ENCODE results near the gene BCL2.

BCL2 gene

DNA sequence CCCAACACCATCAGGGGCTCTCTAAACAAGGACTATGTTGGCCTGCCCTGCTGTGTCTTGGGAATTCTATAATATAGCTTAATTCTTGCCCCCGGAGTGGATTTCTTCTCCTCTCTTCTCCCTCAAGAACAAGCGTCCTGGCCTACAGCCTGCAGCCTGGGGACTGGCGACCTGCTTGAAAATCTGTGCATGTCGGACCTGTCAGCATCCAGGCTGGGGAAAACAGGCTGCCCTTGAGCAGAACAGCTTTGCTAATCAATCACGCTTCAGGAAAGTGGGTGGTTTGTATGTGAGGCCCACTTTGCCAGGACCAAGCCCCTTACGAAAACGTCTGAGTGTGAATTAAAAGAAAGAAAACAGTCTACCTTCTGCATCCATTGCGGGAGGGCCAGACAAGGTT lies 116.7 kb downstream of the BCL2 start:
- no peak for TF ChIP-seq EGR1 (IDR thresholded peaks at IDR 0.05)
- TF ChIP-seq YY1 (IDR thresholded peaks at IDR 0.05; ENCODE audit: low read depth), result no peak
- no peak for TF ChIP-seq TCF12 (IDR thresholded peaks at IDR 0.05; ENCODE audit: low read depth)
- no peak for TF ChIP-seq FOXM1 (IDR thresholded peaks at IDR 0.05; ENCODE audit: borderline replicate concordance, low read depth)
- TF ChIP-seq, protein P1, sequence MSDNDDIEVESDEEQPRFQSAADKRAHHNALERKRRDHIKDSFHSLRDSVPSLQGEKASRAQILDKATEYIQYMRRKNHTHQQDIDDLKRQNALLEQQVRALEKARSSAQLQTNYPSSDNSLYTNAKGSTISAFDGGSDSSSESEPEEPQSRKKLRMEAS (IDR thresholded peaks at IDR 0.05), result no peak
- no peak for TF ChIP-seq TAF1 (IDR thresholded peaks at IDR 0.05; ENCODE audit: low read depth)
- TF ChIP-seq REST (IDR thresholded peaks at IDR 0.05; ENCODE audit: low read depth), result no peak
- TF ChIP-seq CEBPB (IDR thresholded peaks at IDR 0.05), result no peak
- TF ChIP-seq, protein P2, sequence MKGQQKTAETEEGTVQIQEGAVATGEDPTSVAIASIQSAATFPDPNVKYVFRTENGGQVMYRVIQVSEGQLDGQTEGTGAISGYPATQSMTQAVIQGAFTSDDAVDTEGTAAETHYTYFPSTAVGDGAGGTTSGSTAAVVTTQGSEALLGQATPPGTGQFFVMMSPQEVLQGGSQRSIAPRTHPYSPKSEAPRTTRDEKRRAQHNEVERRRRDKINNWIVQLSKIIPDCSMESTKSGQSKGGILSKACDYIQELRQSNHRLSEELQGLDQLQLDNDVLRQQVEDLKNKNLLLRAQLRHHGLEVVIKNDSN (IDR thresholded peaks at IDR 0.05), result no peak
- no peak for TF ChIP-seq CREB1 (IDR thresholded peaks at IDR 0.05; ENCODE audit: low read depth)
- TF ChIP-seq EP300 (IDR thresholded peaks at IDR 0.05; ENCODE audit: borderline replicate concordance), result no peak
- TF ChIP-seq NFIC (IDR thresholded peaks at IDR 0.05), result no peak
- TF ChIP-seq RAD21 (IDR thresholded peaks at IDR 0.05; ENCODE audit: low read depth), result no peak
- TF ChIP-seq TEAD4 (IDR thresholded peaks at IDR 0.05), result no peak
- no peak for TF ChIP-seq ZBTB7A (IDR thresholded peaks at IDR 0.05; ENCODE audit: low read depth)

GRCh38 chr18:63199743-63200241 lies 119.8 kb downstream of the BCL2 start:
- no peak for TF ChIP-seq FOXM1 (IDR thresholded peaks at IDR 0.05; ENCODE audit: borderline replicate concordance, low read depth)
- no peak for TF ChIP-seq EGR1 (IDR thresholded peaks at IDR 0.05)
- no peak for TF ChIP-seq CREB1 (IDR thresholded peaks at IDR 0.05; ENCODE audit: low read depth)
- TF ChIP-seq CEBPB (IDR thresholded peaks at IDR 0.05), result no peak
- TF ChIP-seq TAF1 (IDR thresholded peaks at IDR 0.05; ENCODE audit: low read depth), result no peak
- no peak for TF ChIP-seq NFIC (IDR thresholded peaks at IDR 0.05)
- TF ChIP-seq, protein P2 (IDR thresholded peaks at IDR 0.05), result no peak
- no peak for TF ChIP-seq TEAD4 (IDR thresholded peaks at IDR 0.05)
- TF ChIP-seq, protein P1 (IDR thresholded peaks at IDR 0.05), result no peak
- no peak for TF ChIP-seq ZBTB7A (IDR thresholded peaks at IDR 0.05; ENCODE audit: low read depth)
- no peak for TF ChIP-seq RAD21 (IDR thresholded peaks at IDR 0.05; ENCODE audit: low read depth)
- TF ChIP-seq TCF12 (IDR thresholded peaks at IDR 0.05; ENCODE audit: low read depth), result no peak
- TF ChIP-seq REST (IDR thresholded peaks at IDR 0.05; ENCODE audit: low read depth), result no peak
- no peak for TF ChIP-seq EP300 (IDR thresholded peaks at IDR 0.05; ENCODE audit: borderline replicate concordance)
- TF ChIP-seq YY1 (IDR thresholded peaks at IDR 0.05; ENCODE audit: low read depth), result no peak

GRCh38 chr18:63198868-63199742 lies 120.5 kb downstream of the BCL2 start:
- no peak for TF ChIP-seq TCF12 (IDR thresholded peaks at IDR 0.05; ENCODE audit: low read depth)
- TF ChIP-seq NFIC (IDR thresholded peaks at IDR 0.05), result no peak
- TF ChIP-seq TAF1 (IDR thresholded peaks at IDR 0.05; ENCODE audit: low read depth), result no peak
- TF ChIP-seq RAD21 (IDR thresholded peaks at IDR 0.05; ENCODE audit: low read depth), result no peak
- TF ChIP-seq, protein P2 (IDR thresholded peaks at IDR 0.05), result no peak
- TF ChIP-seq, protein P1 (IDR thresholded peaks at IDR 0.05), result no peak
- no peak for TF ChIP-seq EP300 (IDR thresholded peaks at IDR 0.05; ENCODE audit: borderline replicate concordance)
- no peak for TF ChIP-seq YY1 (IDR thresholded peaks at IDR 0.05; ENCODE audit: low read depth)
- TF ChIP-seq FOXM1 (IDR thresholded peaks at IDR 0.05; ENCODE audit: borderline replicate concordance, low read depth), result no peak
- TF ChIP-seq REST (IDR thresholded peaks at IDR 0.05; ENCODE audit: low read depth), result no peak
- TF ChIP-seq ZBTB7A (IDR thresholded peaks at IDR 0.05; ENCODE audit: low read depth), result no peak
- no peak for TF ChIP-seq CREB1 (IDR thresholded peaks at IDR 0.05; ENCODE audit: low read depth)
- no peak for TF ChIP-seq EGR1 (IDR thresholded peaks at IDR 0.05)
- TF ChIP-seq CEBPB (IDR thresholded peaks at IDR 0.05), result no peak
- no peak for TF ChIP-seq TEAD4 (IDR thresholded peaks at IDR 0.05)

Measured in Ishikawa (cell line).